Esophagus muscularis mucosa (tissue), 4 donors: Measurements from ENCODE around the gene RSRP1. TPM values are rescaled to one million over a fixed set of nuclear protein-coding genes. Genes with fewer than 3 reads are reported as not detected.

ENCODE experiments used
- DNase-seq: peaks from one replicate; pipeline ENCODE4 v3.0.0-alpha.2; 2017; ENCODE audit errors: extremely low spot score
- H3K27ac ChIP-seq, 4 donors: fragments of 200-600 bp; sonication (generic); replicated peaks in 1 of 4; 1 replicate in 3 of 4; 2 replicates in 1 of 4; pipeline ENCODE4 v1.5.1; 2016 to 2019; ENCODE audit warnings: mild to moderate bottlenecking in 1 of 4
- H3K27me3 ChIP-seq, 4 donors: fragments of 200-600 bp; sonication (generic); one replicate each; pipeline versions ENCODE4 v1.5.1 to v1.6.0; 2016 to 2019
- H3K36me3 ChIP-seq, 4 donors: fragments of 200-600 bp; sonication (generic); one replicate each; pipeline ENCODE4 v1.5.1; 2016 to 2019
- H3K4me1 ChIP-seq, 4 donors: fragments of 200-600 bp; sonication (generic); one replicate each; pipeline ENCODE4 v1.5.1; 2016 to 2019
- H3K4me3 ChIP-seq, 4 donors: fragments of 200-600 bp; sonication (generic); 1 replicate in 2 of 4; 2 replicates in 2 of 4; pipeline ENCODE4 v1.5.1; 2016 to 2019; ENCODE audit warnings: mild to moderate bottlenecking in 4 of 4, moderate library complexity in 1 of 4
- H3K9me3 ChIP-seq, 4 donors: fragments of 200-600 bp; sonication (generic); 1 replicate in 3 of 4; 2 replicates in 1 of 4; pipeline ENCODE4 v1.5.1; 2016 to 2019
- EP300 ChIP-seq: sonication (generic); formaldehyde crosslinking; IDR thresholded peaks from one replicate; pipeline ENCODE4 v1.6.1; 2017; ENCODE audit warnings: antibody characterized with exemption
- POLR2A ChIP-seq: fragments of 450-650 bp; IDR thresholded peaks from one replicate; pipeline ENCODE4 v1.6.1; 2017; ENCODE audit warnings: antibody characterized with exemption, moderate library complexity, mild to moderate bottlenecking, low read depth
- POLR2AphosphoS5 ChIP-seq, 2 donors: sonication (generic); formaldehyde crosslinking; IDR thresholded peaks; one replicate each; pipeline ENCODE4 v1.6.1; 2017; ENCODE audit warnings: antibody characterized with exemption in 2 of 2
- WGBS: methylation state at CpG from one replicate; pipeline ENCODE4 v1.1.5; 2018; 5-methylcytosine and 5-hydroxymethylcytosine counted together
- intact Hi-C: fragments of 100-400 bp; cut with DNase I; formaldehyde crosslinking; loops from one replicate; pipeline ENCODE4 v1.15.1; 2023
- total RNA-seq, 4 donors: library from RNA; depleted of rRNA; stranded (reverse); fragments of >200 nt; gene quantifications; one replicate each; pipeline versions ENCODE4 v1.1.0 to v1.2.1, GENCODE V29; 2016
- TF ChIP-seq, protein P1 (sequence below), 3 experiments: fragments of 200-600 bp in 2 of 3; fragments of 450-650 bp in 1 of 3; sonication (generic) in 2 of 3; IDR thresholded peaks; one replicate each; pipeline ENCODE4 v1.5.1; 2017 to 2019; ENCODE audit warnings: antibody characterized with exemption in 3 of 3, mild to moderate bottlenecking in 2 of 3, moderate library complexity in 1 of 3

The RSRP1 gene
- total RNA-seq, 4 donors from 2014 or later: 33.7 to 75.2 (median 52.5) TPM

DNA sequence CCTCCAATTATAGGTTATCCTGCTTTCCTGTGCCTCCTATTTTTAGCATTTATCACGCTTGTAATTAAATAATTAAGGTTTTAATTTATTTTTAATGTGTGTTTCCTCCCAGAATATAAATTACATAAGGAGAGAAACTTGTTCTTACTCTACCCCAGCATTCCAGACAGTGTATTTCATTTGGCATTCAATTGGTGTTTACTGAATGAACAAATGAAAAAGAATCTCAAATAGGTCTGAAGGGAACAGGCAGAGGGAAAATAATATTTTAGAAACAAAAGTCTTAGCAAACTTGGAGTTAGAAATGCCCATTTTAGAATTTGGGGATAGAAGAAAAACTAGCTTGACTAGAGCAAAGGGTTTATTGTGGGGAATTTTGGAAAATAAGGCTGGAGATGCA is 9.9 kb upstream of the RSRP1 start:
- Histone ChIP-seq H3K4me1 (peaks cover 0 to 4% (median 0%) of the 10 kb centered on the region in 4 donors), H3K27ac (no peak overlapping the region), H3K27me3 (no peaks in the 10 kb centered on the region), H3K9me3 (no peaks in the 10 kb centered on the region), H3K4me3 (no peak overlapping the region), H3K36me3 (no peaks in the 10 kb centered on the region)
- TF ChIP-seq EP300 (no peak), POLR2A (no peak), POLR2AphosphoS5 (IDR thresholded peaks at IDR 0.05) (no peak)
- TF ChIP-seq, protein P1, sequence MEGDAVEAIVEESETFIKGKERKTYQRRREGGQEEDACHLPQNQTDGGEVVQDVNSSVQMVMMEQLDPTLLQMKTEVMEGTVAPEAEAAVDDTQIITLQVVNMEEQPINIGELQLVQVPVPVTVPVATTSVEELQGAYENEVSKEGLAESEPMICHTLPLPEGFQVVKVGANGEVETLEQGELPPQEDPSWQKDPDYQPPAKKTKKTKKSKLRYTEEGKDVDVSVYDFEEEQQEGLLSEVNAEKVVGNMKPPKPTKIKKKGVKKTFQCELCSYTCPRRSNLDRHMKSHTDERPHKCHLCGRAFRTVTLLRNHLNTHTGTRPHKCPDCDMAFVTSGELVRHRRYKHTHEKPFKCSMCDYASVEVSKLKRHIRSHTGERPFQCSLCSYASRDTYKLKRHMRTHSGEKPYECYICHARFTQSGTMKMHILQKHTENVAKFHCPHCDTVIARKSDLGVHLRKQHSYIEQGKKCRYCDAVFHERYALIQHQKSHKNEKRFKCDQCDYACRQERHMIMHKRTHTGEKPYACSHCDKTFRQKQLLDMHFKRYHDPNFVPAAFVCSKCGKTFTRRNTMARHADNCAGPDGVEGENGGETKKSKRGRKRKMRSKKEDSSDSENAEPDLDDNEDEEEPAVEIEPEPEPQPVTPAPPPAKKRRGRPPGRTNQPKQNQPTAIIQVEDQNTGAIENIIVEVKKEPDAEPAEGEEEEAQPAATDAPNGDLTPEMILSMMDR (IDR thresholded peaks at IDR 0.05): no peak
- no peak for DNase-seq
- WGBS: 50% methylated on average over 1 of the region's 1 CpG
- intact Hi-C loops: no loop called here

- Histone ChIP-seq H3K4me1 (peaks cover 0 to 4% (median 0%) of the 10 kb centered on the region in 4 donors), H3K4me3 (no peak overlapping the region), H3K27me3 (no peaks in the 10 kb centered on the region), H3K36me3 (no peaks in the 10 kb centered on the region), H3K9me3 (no peaks in the 10 kb centered on the region), H3K27ac (no peak overlapping the region)
- DNase-seq: no peak
- intact Hi-C loops: no loop called here
- no peak for TF ChIP-seq POLR2AphosphoS5 (IDR thresholded peaks at IDR 0.05)
- TF ChIP-seq EP300: no peak
- TF ChIP-seq, protein P1 (IDR thresholded peaks at IDR 0.05): no peak
- TF ChIP-seq POLR2A: no peak
- WGBS: 100% methylated on average over 2 of the region's 5 CpGs
Measured at GRCh38 chr1:25256578-25256965, 9.3 kb upstream of the RSRP1 start.

DNA sequence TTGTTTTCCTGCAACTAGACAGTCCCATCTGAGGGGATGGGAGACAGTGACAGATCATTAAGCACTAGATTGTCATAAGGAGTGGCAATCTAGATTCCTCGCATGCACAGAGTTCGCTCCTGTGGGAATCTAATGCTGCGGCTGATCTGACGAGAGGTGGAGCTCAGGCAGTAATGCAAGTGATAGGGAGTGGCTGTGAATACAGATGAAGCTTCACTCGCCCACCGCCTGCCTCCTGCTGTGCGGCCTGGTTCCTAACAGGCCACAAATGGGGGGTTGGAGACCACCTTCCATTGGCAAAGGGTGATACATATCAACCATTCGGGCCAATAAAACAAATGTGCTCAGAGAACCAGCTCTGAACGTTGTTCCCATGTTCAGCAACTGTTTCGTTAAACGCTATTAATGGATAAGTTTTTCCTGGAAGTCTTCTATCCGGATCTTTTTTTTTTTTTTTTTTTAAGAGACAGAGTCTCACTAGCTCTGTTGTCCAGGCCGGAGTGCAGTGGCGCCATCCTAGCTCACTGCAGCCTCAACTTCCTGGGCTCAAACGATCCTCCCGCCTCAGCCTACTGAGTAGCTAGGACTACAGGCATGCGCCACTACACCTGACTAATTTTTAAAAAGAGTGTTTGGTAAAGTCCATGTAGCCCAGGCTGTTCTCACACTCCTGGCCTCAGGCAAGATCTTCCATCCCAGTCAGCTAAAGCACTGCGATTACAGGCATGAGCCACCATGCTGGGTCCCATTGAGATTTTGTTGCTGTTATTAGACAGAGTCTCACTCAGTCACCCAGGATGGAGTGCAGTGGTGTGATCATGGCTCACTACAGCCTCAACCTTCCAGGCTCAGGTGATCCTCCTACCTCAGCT is 8.7 kb upstream of the RSRP1 start:
- Histone ChIP-seq H3K27me3 (no peaks in the 10 kb centered on the region), H3K4me1 (peaks cover 0 to 4% (median 0%) of the 10 kb centered on the region in 4 donors), H3K4me3 (no peak overlapping the region), H3K27ac (no peak overlapping the region), H3K36me3 (no peaks in the 10 kb centered on the region), H3K9me3 (no peaks in the 10 kb centered on the region)
- TF ChIP-seq EP300: no peak
- no peak for TF ChIP-seq POLR2A
- TF ChIP-seq, protein P1 (IDR thresholded peaks at IDR 0.05): no peak
- TF ChIP-seq POLR2AphosphoS5 (IDR thresholded peaks at IDR 0.05): no peak
- intact Hi-C loops: no loop called here
- no peak for DNase-seq
- 88% methylated on average over 18 of the region's 18 CpGs for WGBS

DNA sequence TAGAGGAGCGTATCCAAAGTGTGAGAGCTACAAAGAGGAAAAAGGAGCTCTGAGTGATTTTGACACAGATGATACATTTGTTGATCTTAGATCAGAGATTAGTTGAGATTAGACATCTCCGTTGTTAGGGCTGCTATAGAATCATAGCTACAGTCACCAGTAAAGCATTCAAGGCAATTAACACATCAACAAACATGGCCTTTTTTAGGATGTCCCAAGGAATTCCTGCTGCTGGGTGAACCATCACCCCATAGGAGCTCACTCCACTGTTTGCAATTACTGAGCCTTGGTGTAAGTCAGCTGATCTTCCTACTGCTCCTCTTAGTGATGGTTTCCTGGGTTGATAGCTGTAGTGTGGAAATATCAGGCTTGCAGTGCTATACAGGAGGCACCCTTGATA is 6.7 kb upstream of the RSRP1 start:
- 85% methylated on average over 2 of the region's 2 CpGs for WGBS
- Histone ChIP-seq H3K27me3 (no peaks in the 10 kb centered on the region), H3K4me1 (no peaks in the 10 kb centered on the region), H3K9me3 (no peaks in the 10 kb centered on the region), H3K4me3 (no peak overlapping the region), H3K27ac (no peak overlapping the region), H3K36me3 (no peaks in the 10 kb centered on the region)
- TF ChIP-seq POLR2AphosphoS5 (IDR thresholded peaks at IDR 0.05): no peak
- no peak for TF ChIP-seq EP300
- TF ChIP-seq POLR2A: no peak
- TF ChIP-seq, protein P1 (IDR thresholded peaks at IDR 0.05): no peak
- intact Hi-C loops: no loop called here
- no peak for DNase-seq
